K562 (cell line): ENCODE data around the gene TBATA. TPM values are rescaled to one million over a fixed set of nuclear protein-coding genes. Genes with fewer than 3 reads are reported as not detected.

Experiments
- ATF7 ChIP-seq: fragments of 450-650 bp; IDR thresholded peaks from 2 replicates; pipeline ENCODE4 v1.7.1; 2014; ENCODE audit warnings: mild to moderate bottlenecking, moderate library complexity
- CBX3 ChIP-seq, 2 experiments: IDR thresholded peaks; 1 replicate in 1 of 2; 2 replicates in 1 of 2; pipeline ENCODE4 v1.6.1; 2012; ENCODE audit warnings: inconsistent platforms in 2 of 2, low read length in 2 of 2, borderline replicate concordance in 1 of 2, control low read depth in 1 of 2
- CTBP1 ChIP-seq: fragments of 450-650 bp; IDR thresholded peaks from 2 replicates; pipeline ENCODE4 v1.6.1; 2016; ENCODE audit warnings: borderline replicate concordance
- DMBX1 ChIP-seq: fragments of 250-450 bp; sonication (Bioruptor Pico); IDR thresholded peaks from 2 replicates; pipeline ENCODE4 v1.8.0; 2022; ENCODE audit warnings: inconsistent platforms, mild to moderate bottlenecking, moderate library complexity, borderline replicate concordance
- FOXJ2 ChIP-seq: fragments of 200-800 bp; sonication (Bioruptor generic); IDR thresholded peaks from 2 replicates; pipeline ENCODE4 v1.6.1; 2016; ENCODE audit warnings: missing genetic modification characterization, missing compliant biosample characterization
- JUN ChIP-seq, 2 experiments: sonication (generic) in 1 of 2; formaldehyde crosslinking in 1 of 2; IDR thresholded peaks; 2 replicates each; pipeline versions ENCODE4 v1.6.1 to v1.8.0; 2012 to 2022; ENCODE audit warnings: borderline replicate concordance in 2 of 2, mild to moderate bottlenecking in 2 of 2, improper control_type of control experiment in 1 of 2, low read depth in 1 of 2, low read length in 1 of 2, missing genetic modification reagents in 1 of 2
- MLLT1 ChIP-seq, 2 experiments: fragments of 450-650 bp; IDR thresholded peaks; 2 replicates each; pipeline ENCODE4 v1.6.1; 2016
- NBN ChIP-seq: fragments of 450-650 bp; IDR thresholded peaks from 2 replicates; pipeline ENCODE4 v1.6.1; 2016; ENCODE audit warnings: low read depth, mild to moderate bottlenecking
- NFIX ChIP-seq: fragments of 250-450 bp; sonication (Bioruptor Pico); IDR thresholded peaks from 2 replicates; pipeline ENCODE4 v1.4.0; 2020; ENCODE audit warnings: low read depth, mild to moderate bottlenecking, moderate library complexity
- NR2C1 ChIP-seq, 2 experiments: fragments of 450-650 bp; IDR thresholded peaks; 2 replicates each; pipeline ENCODE4 v1.6.1; 2017; ENCODE audit warnings: mild to moderate bottlenecking in 2 of 2, antibody characterized with exemption in 1 of 2, inconsistent platforms in 1 of 2, missing compliant biosample characterization in 1 of 2, missing genetic modification characterization in 1 of 2
- REST ChIP-seq, 2 experiments: fragments of 450-650 bp; formaldehyde crosslinking in 1 of 2; IDR thresholded peaks; 2 replicates each; pipeline versions ENCODE4 v1.4.0 to v1.6.1; 2014 to 2020; ENCODE audit warnings: mild to moderate bottlenecking in 2 of 2, borderline replicate concordance in 1 of 2, low read depth in 1 of 2
- THRB ChIP-seq: fragments of 450-650 bp; formaldehyde crosslinking; conservative IDR thresholded peaks from 2 replicates; pipeline ENCODE4 v1.4.0; 2022; ENCODE audit warnings: mild to moderate bottlenecking, missing genetic modification characterization
- YY1 ChIP-seq, 3 experiments: IDR thresholded peaks; 2 replicates each; pipeline ENCODE4 v1.6.1; 2011; ENCODE audit warnings: low read length in 2 of 3, mild to moderate bottlenecking in 2 of 3, moderate library complexity in 2 of 3, borderline replicate concordance in 1 of 3, control low read depth in 1 of 3, low read depth in 1 of 3; ENCODE audit not compliant: insufficient read depth in 3 of 3, insufficient replicate concordance in 2 of 3, control insufficient read depth in 1 of 3, insufficient read length in 1 of 3; ENCODE audit errors: extremely low read depth in 1 of 3
- polyA plus RNA-seq, 8 experiments: library from polyadenylated mRNA; depleted of rRNA in 4 of 8; stranded (reverse) in 5 of 8; unstranded in 3 of 8; fragments of >200 nt; fragmentation: Nextera tagmentation in 2 of 8; fragmentation: Illumina TruSeq in 1 of 8; extraction: Ambion mirVana in 2 of 8; extraction: Trizol in 1 of 8; gene quantifications; 2 replicates each; pipeline versions ENCODE4 v1.2.1 to v1.2.3, GENCODE V29; 2011 to 2014; ENCODE audit warnings: inconsistent platforms in 1 of 8, missing spikeins in 1 of 8
- total RNA-seq, 7 experiments: library from RNA; depleted of rRNA in 6 of 7; stranded (reverse); fragments of >200 nt in 6 of 7; fragmentation: Illumina TruSeq in 2 of 7; extraction: Trizol in 2 of 7; gene quantifications; 2 replicates each; pipeline versions ENCODE4 v1.2.1 to v1.2.3, GENCODE V29; 2011 to 2021; ENCODE audit warnings: low replicate concordance in 1 of 7

Gene TBATA
- total and polyA plus RNA-seq, 9 of the 15 experiments (the other 6 are each of a cell fraction or from before 2014, with no cell fraction given), result not detected

GRCh38 chr10:70758757-70759514 is 26.2 kb downstream of the TBATA start (continued):
- TF ChIP-seq REST (IDR thresholded peaks at IDR 0.05; ENCODE audit: borderline replicate concordance) (peak; percentile 66; the same call in 1 of the 2 replicates), REST (CRISPR knock-in tag; IDR thresholded peaks at IDR 0.05; ENCODE audit: low read depth) (no peak), NBN (0 out of 2 replicates have a peak, but pooled peaks have one; percentile 38), DMBX1 (CRISPR knock-in tag) (peak; percentile 70; the same call in 1 of the 2 replicates), CTBP1 (peak; percentile 27; the same call in 1 of the 2 replicates), MLLT1 (IDR thresholded peaks at IDR 0.05) (peak in 1 of 2 experiments; percentile 48; a peak in 2 of 4 replicates), THRB (CRISPR knock-in tag) (0 out of 2 replicates have a peak, but pooled peaks have one; percentile 23), ATF7 (peak; percentile 88), NFIX (CRISPR knock-in tag) (no peak), FOXJ2 (tag) (no peak), YY1 (IDR thresholded peaks at IDR 0.05; ENCODE audit: borderline replicate concordance in 1 of 3, control insufficient read depth in 1 of 3, extremely low read depth in 1 of 3, insufficient read depth in 3 of 3, insufficient read length in 1 of 3, insufficient replicate concordance in 2 of 3, low read depth in 1 of 3, low read length in 2 of 3) (peak in 1 of 3 experiments; percentile 26), JUN (IDR thresholded peaks at IDR 0.05; ENCODE audit: borderline replicate concordance, low read depth, low read length) (peak; percentile 75; the same call in 1 of the 2 replicates), JUN (CRISPR knock-in tag; IDR thresholded peaks at IDR 0.05; ENCODE audit: borderline replicate concordance) (no peak), NR2C1 (IDR thresholded peaks at IDR 0.05) (no peak), NR2C1 (tag; IDR thresholded peaks at IDR 0.05) (peak; percentile 46; the same call in 1 of the 2 replicates), CBX3 (IDR thresholded peaks at IDR 0.05; ENCODE audit: borderline replicate concordance in 1 of 2, low read length in 2 of 2) (peak in 1 of 2 experiments; percentile 25; a peak in 1 of 3 replicates)
